Upper lobe of left lung (tissue), 4 donors: ENCODE results near the gene ASIC2.

Experiments used
- EP300 ChIP-seq, 4 donors: sonication (generic); formaldehyde crosslinking; IDR thresholded peaks; one replicate each; pipeline ENCODE4 v1.5.1; 2017; ENCODE audit warnings: antibody characterized with exemption in 4 of 4, control low read depth in 2 of 4
- POLR2A ChIP-seq, 4 donors: fragments of 450-650 bp; IDR thresholded peaks; one replicate each; pipeline ENCODE4 v1.5.1; 2016 to 2017; ENCODE audit warnings: antibody characterized with exemption in 4 of 4, mild to moderate bottlenecking in 2 of 4
- POLR2AphosphoS5 ChIP-seq, 2 donors: sonication (generic); formaldehyde crosslinking; IDR thresholded peaks; one replicate each; pipeline ENCODE4 v1.5.1; 2017; ENCODE audit warnings: antibody characterized with exemption in 2 of 2
- TF ChIP-seq, protein P1 (sequence below), 6 experiments: fragments of 450-650 bp in 4 of 6; fragments of 200-600 bp in 2 of 6; sonication (generic) in 2 of 6; IDR thresholded peaks; one replicate each; pipeline ENCODE4 v1.5.1; 2016 to 2019; ENCODE audit warnings: antibody characterized with exemption in 6 of 6

GRCh38 chr17:32995416-32996045 is 297.6 kb downstream of the ASIC2 start:
- TF ChIP-seq, protein P1, sequence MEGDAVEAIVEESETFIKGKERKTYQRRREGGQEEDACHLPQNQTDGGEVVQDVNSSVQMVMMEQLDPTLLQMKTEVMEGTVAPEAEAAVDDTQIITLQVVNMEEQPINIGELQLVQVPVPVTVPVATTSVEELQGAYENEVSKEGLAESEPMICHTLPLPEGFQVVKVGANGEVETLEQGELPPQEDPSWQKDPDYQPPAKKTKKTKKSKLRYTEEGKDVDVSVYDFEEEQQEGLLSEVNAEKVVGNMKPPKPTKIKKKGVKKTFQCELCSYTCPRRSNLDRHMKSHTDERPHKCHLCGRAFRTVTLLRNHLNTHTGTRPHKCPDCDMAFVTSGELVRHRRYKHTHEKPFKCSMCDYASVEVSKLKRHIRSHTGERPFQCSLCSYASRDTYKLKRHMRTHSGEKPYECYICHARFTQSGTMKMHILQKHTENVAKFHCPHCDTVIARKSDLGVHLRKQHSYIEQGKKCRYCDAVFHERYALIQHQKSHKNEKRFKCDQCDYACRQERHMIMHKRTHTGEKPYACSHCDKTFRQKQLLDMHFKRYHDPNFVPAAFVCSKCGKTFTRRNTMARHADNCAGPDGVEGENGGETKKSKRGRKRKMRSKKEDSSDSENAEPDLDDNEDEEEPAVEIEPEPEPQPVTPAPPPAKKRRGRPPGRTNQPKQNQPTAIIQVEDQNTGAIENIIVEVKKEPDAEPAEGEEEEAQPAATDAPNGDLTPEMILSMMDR (IDR thresholded peaks at IDR 0.05) = no peak
- TF ChIP-seq POLR2A (IDR thresholded peaks at IDR 0.05) = no peak
- no peak for TF ChIP-seq EP300 (IDR thresholded peaks at IDR 0.05)
- TF ChIP-seq POLR2AphosphoS5 (IDR thresholded peaks at IDR 0.05) = no peak
